SW 1271 (cell line): ENCODE measurements around the gene LRMDA.

Experiments used
- DNase-seq, 2 experiments: peaks; one replicate each; lab custom pipeline; 2025; lab: John Stamatoyannopoulos, UW

The LRMDA gene

GRCh38 chr10:75425291-75426079 is 5.9 kb upstream of the LRMDA start:
- no peak for DNase-seq

- DNase-seq, result no peak
Observed at GRCh38 chr10:75426880-75427279, 4.5 kb upstream of the LRMDA start.

GRCh38 chr10:75427951-75428350 is 3.5 kb upstream of the LRMDA start:
- DNase-seq, result no peak

GRCh38 chr10:75428434-75429158 is 2.8 kb upstream of the LRMDA start:
- DNase-seq, result no peak

GRCh38 chr10:75429159-75429827 is 2.1 kb upstream of the LRMDA start:
- no peak for DNase-seq

GRCh38 chr10:75430000-75430763 is 1.2 kb upstream of the LRMDA start:
- DNase-seq, result no peak

- no peak for DNase-seq
Observed at GRCh38 chr10:75432176-75432575, 752 bp downstream of the LRMDA start.

- no peak for DNase-seq
Observed at GRCh38 chr10:75432763-75433162, 1.3 kb downstream of the LRMDA start.

GRCh38 chr10:75433216-75433615 is 1.8 kb downstream of the LRMDA start:
- no peak for DNase-seq

- DNase-seq, result no peak
Observed at GRCh38 chr10:75434291-75434690, 2.9 kb downstream of the LRMDA start.

- DNase-seq, result no peak
Observed at GRCh38 chr10:75435291-75435690, 3.9 kb downstream of the LRMDA start.

- no peak for DNase-seq
Observed at GRCh38 chr10:75436896-75437295, 5.5 kb downstream of the LRMDA start.

GRCh38 chr10:75437693-75438092 is 6.3 kb downstream of the LRMDA start:
- no peak for DNase-seq

GRCh38 chr10:75438275-75438674 is 6.9 kb downstream of the LRMDA start:
- DNase-seq, result no peak

- no peak for DNase-seq
Observed at GRCh38 chr10:75439811-75440210, 8.4 kb downstream of the LRMDA start.

- DNase-seq, result no peak
Observed at GRCh38 chr10:75440271-75440793, 8.9 kb downstream of the LRMDA start.

GRCh38 chr10:75441196-75441595 is 9.8 kb downstream of the LRMDA start:
- DNase-seq, result no peak

GRCh38 chr10:75441682-75442081 is 10.3 kb downstream of the LRMDA start:
- DNase-seq, result no peak

GRCh38 chr10:75443362-75443761 is 11.9 kb downstream of the LRMDA start:
- no peak for DNase-seq

GRCh38 chr10:75444781-75445386 is 13.5 kb downstream of the LRMDA start:
- DNase-seq, result no peak

GRCh38 chr10:75446508-75446907 is 15.1 kb downstream of the LRMDA start:
- DNase-seq, result no peak

- no peak for DNase-seq
Observed at GRCh38 chr10:75448166-75448565, 16.7 kb downstream of the LRMDA start.
